ENCODE data around the gene C1orf35.

C1orf35 gene

DNA sequence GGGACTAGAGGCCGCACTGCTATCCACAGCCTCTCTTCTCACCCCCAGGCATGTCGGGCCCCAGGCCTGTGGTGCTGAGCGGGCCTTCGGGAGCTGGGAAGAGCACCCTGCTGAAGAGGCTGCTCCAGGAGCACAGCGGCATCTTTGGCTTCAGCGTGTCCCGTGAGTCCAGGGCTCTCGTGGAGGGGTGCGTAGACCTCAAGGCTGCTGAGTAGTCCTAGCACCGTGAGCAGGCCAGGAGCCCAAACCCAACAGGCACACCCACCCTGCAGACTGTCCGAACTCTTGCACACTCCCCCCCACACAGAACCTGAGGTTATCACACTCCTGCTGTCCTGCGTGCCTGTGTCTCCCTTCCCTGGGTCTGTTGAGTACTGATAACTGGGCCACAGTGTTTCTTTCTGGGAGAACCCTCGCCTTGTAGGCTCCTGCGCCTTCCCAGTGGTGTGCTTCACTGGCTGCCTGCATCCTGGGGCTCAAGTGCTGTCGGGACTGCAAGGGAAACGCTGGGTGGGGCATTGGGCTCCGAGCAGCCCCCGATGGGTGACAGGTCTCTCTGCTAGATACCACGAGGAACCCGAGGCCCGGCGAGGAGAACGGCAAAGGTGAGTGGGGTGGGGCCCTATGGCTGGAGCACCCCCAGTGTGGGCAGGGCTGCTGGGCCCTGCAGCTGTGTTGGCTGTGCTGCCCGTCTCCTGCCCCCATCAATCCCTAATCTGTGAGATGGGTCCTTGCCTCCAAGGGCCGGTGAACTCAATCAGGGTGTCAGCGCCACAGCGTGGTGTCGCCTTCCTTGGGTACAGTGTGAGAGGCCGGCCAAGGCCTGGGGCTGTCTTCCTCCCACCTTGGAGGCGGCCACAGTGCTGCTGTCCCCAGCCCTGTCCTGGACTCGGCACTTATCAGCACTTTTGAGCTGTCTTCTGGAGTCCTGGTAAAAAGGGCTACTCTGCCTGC is 42.6 kb upstream of the C1orf35 start:
- TF ChIP-seq, protein P1, sequence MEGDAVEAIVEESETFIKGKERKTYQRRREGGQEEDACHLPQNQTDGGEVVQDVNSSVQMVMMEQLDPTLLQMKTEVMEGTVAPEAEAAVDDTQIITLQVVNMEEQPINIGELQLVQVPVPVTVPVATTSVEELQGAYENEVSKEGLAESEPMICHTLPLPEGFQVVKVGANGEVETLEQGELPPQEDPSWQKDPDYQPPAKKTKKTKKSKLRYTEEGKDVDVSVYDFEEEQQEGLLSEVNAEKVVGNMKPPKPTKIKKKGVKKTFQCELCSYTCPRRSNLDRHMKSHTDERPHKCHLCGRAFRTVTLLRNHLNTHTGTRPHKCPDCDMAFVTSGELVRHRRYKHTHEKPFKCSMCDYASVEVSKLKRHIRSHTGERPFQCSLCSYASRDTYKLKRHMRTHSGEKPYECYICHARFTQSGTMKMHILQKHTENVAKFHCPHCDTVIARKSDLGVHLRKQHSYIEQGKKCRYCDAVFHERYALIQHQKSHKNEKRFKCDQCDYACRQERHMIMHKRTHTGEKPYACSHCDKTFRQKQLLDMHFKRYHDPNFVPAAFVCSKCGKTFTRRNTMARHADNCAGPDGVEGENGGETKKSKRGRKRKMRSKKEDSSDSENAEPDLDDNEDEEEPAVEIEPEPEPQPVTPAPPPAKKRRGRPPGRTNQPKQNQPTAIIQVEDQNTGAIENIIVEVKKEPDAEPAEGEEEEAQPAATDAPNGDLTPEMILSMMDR (IDR thresholded peaks at IDR 0.05; ENCODE audit: low read depth, low read length, missing control alignments): no peak
- no peak for DNase-seq (ENCODE audit: low read depth)
- H3K4me3 ChIP-seq (ENCODE audit: low read depth, low read length): no peak overlapping the region
- in situ Hi-C loops (cut with HindIII; ENCODE audit: low sequenced_read_pairs): no loop called here

DNA sequence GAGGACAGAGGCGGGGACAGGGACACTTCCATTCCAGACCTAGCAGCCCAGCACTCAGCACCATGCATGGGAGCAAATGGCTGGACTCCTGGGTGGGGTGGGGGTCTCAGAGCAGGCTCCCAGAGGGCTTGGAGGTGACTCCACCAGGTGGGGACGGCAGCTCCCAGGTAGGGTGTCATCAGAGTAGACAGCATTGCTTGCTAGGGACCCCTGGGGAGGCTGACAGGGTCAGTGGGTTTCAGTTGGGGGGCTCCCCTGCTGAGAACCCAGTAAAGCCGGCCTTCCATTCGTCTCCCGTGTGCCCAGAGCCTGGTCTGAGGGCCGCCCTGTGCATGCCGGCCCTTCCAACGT is 41.8 kb upstream of the C1orf35 start:
- TF ChIP-seq, protein P1 (IDR thresholded peaks at IDR 0.05; ENCODE audit: low read depth, low read length, missing control alignments): no peak
- H3K4me3 ChIP-seq (ENCODE audit: low read depth, low read length): no peak overlapping the region
- DNase-seq (ENCODE audit: low read depth): no peak
- in situ Hi-C loops (cut with HindIII; ENCODE audit: low sequenced_read_pairs): no loop called here

DNA sequence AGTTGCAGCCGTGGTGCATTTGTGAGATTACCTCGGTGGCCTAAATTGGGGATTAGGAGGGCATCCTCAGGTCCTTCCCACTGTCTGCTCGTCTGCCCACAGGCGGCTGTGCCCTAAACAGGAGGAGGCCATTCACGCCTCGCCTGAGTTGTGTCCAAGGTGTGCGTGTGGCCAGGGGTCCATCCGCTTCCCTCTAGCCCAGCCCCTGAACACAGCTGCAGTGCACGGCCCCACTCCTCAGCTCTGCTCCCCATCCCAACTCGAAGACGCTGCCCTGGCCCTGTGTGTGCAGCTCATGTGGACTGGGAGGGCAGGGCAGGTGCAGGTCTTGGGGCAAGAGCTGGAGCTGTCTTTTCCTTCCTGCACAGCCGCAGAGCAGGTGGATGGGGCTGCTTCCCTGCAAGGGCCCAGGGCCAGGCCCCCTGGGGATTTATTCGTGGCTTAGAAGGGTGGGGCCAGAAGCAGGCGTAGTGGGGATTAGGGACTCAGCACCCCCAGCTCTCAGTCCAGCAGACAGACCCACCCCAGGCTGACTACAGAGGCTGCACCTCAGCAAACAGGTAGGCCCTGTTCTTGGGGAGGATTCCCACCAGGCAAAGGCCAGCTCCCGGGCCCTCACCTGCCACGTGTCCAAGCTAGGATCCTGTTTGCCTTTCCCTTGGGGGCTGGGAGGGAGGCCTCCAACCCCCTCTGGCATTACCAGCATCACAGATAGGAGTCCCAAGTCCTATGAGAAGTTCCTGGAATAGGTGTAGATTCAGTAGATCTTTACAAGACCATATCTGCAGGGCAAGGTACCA is 41.3 kb upstream of the C1orf35 start:
- DNase-seq (ENCODE audit: low read depth): no peak
- TF ChIP-seq, protein P1 (IDR thresholded peaks at IDR 0.05; ENCODE audit: low read depth, low read length, missing control alignments): no peak
- H3K4me3 ChIP-seq (ENCODE audit: low read depth, low read length): no peak overlapping the region
- in situ Hi-C loops (cut with HindIII; ENCODE audit: low sequenced_read_pairs): no loop called here

DNA sequence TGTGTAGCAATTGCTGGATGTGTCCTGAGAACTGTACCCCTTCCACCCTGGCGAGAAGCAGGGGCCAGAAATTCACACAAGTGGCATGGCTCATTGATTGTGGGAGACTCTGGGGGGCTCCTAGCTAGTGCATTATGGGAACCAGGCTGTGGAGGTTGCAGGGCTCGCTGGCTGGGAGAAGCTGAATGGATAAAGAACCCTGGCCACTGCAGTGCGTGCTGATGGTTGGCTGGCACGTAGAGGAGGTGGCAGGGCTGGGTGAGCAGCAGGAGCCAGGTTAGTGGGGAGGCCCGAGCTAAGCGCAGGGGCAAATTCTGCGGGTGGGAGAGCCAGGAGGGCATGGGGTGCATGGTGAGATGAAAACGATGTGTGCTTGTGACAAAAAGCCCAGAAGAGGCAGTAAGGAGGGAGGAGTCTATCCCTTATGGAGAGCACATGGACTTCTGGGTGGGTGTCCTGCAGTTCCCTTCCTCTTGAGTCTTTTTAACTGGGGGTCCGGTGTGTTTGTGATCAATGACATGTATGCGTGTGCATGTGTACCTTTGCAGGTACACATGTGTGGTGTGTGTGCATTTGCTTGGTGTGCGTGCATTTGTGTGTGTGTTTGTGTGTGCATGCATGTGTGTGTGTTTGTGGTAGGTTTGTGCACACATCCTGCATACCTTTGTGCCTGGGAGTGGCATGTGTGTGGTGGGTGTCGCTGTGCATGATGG is 40.5 kb upstream of the C1orf35 start:
- TF ChIP-seq, protein P1 (IDR thresholded peaks at IDR 0.05; ENCODE audit: low read depth, low read length, missing control alignments): no peak
- no peak overlapping the region for H3K4me3 ChIP-seq (ENCODE audit: low read depth, low read length)
- in situ Hi-C loops (cut with HindIII; ENCODE audit: low sequenced_read_pairs): no loop called here
- no peak for DNase-seq (ENCODE audit: low read depth)

DNA sequence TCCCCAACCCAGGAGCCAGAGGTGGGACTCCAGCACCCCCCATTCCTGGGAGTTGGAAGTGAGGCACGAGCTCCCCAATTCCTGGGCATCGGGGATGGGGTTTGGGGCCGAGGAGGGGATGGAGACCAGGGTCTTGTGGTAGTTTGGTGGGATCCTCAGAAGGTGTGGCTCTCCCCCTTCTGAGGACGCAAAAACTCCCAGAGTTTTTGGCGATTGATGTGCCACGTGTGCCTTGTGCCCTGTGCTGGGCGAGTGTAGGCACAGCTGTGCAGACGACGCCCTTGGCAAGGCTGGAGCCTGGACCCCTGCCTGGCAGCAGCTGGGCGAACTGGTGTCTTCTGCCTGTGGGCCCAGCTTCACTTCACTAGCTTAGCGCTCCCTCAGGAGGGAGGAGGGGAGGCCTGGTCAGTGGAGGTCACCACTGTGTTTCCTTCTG is 39.6 kb upstream of the C1orf35 start:
- TF ChIP-seq, protein P1 (IDR thresholded peaks at IDR 0.05; ENCODE audit: low read depth, low read length, missing control alignments): no peak
- H3K4me3 ChIP-seq (ENCODE audit: low read depth, low read length): no peak overlapping the region
- no peak for DNase-seq (ENCODE audit: low read depth)
- in situ Hi-C loops (cut with HindIII; ENCODE audit: low sequenced_read_pairs): no loop called here

DNA sequence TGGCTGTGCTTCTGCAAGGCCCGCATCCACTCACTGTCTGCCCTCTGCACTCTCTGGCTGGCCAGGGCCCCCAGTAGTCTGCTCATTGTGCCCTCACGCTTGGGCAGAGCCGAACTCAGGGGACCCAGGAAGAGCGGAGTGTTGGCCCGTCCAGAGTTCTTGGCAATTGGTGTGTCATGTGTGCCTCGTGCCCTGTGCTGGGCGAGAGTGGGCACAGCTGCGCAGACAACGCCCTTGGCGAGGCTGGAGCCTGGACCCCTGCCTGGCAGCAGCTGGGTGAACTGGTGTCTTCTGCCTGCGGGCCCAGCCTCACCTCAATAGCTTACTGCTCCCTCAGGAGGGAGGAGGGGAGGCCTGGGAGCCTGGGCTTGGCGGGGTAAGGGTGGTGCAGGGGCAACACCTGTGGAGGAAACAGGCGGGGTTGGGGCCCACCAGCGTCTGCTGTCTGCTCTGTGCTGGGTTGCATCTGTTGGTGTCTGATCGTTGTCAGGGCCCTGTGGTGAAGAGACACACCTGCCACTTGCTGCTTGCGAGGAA is 39.1 kb upstream of the C1orf35 start:
- in situ Hi-C loops (cut with HindIII; ENCODE audit: low sequenced_read_pairs): no loop called here
- no peak for DNase-seq (ENCODE audit: low read depth)
- H3K4me3 ChIP-seq (ENCODE audit: low read depth, low read length): peak overlapping the region; percentile 95
- TF ChIP-seq, protein P1 (IDR thresholded peaks at IDR 0.05; ENCODE audit: low read depth, low read length, missing control alignments): no peak

All from astrocyte of the cerebellum (primary cell).